A549 treated with CORT108297 at 1 μM for 4 hours (cell line): ENCODE results near the gene DOK1. TPM values are rescaled to one million over a fixed set of nuclear protein-coding genes. Genes with fewer than 3 reads are reported as not detected.

Experiments
- total RNA-seq: library from RNA; stranded (reverse); fragments of 200-300 nt; extraction: Qiagen RNA extraction; gene quantifications from 5 replicates; pipeline ENCODE4 v1.2.3, GENCODE V29; 2022

DOK1 gene
- total RNA-seq, result 3.4 to 5.4 TPM (median 4.5 TPM) in 5 replicates

DNA sequence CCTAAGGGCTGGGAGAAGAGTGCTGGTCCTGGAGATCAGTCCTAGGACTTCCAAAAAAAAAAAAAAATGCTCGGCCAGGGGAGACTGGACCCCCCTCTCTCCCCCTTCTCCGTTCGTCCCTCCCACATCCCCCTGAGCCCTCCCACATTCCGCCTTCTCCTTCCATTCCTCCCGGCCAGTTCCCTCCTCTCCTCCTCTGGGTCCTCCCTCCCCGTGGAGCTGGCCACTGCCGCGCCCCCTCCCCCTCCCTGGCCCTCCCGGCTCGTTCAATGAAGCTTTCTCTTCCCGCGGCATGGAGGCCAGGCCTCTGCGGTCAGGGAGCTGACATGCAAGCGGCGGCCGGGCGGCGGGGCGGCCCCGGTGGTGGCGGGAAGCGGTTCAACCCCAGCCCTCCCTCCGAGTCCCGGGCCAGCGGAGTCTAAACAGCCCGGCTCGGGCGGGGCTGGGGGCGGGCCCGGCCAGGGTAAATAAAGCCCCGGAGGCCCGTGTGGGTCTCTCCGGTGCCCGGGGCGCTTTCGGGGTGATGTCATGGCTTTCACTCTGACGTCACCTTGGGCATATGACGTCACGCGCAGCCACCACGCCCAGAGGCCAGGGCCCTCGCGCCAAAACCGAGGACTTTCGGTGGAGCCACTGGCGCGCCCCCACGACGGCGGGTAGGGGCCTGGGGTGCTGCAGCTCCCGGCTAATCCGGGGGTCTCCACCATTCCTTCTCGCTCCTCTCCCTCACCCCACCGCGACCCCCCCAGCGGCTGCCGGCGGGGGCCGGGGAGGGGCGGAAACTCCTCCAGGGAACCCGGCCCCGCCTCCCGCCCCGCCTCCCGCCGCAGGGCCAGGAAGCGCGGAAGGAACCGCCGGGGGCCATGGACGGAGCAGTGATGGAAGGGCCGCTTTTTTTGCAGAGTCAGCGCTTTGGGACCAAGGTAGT is at the start of gene DOK1, which contains the start of gene LOXL3:
Gene DOK1 (plus strand): TSS at position 829 of the 928 bp plus-strand sequence. CDS start 35 bp downstream, at position 864.
Gene LOXL3 (minus strand): TSS at position 51 of the 928 bp plus-strand sequence. CDS start 1,308 bp downstream, outside the sequence.

GRCh38 chr2:74507145-74507925 is 47.2 kb upstream of the DOK1 start, which contains the start of gene PCGF1:
TSS of gene PCGF1 (minus strand) at chr2:74507695. CDS start at chr2:74507668, 27 bp downstream.

DNA sequence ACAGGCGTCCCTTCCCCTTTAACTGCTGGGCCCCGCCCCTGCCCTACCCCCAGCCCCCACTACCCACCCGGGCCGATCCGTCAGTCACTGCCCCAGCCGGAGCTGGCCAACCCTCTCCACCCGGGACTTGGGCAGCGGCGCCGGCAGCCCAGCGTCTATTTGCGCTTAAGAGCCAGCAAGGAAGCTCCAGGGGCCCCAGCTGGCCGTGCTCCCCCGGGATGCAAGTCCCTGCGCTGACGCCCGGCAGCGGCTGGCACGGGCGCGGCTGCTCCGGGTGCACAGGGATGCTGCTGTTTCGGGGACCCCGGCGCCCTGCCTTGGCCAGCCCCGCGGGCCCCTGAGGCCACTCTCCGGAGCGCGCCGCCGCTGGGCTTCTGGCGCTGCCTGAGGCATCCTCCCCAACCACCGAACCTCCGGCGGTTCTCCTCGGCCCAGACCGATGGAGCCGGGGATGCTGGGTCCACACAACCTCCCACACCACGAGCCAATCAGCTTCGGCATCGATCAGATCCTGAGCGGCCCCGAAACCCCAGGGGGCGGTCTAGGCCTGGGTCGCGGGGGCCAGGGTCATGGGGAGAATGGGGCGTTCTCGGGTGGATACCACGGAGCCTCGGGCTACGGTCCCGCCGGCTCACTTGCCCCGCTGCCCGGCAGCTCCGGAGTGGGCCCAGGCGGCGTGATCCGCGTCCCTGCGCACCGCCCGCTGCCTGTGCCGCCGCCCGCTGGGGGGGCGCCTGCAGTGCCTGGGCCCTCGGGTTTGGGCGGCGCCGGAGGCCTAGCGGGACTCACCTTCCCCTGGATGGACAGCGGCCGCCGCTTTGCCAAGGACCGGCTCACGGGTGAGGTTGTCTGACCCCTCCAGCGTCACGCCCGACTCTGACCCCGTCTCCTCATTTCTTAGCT is 39.9 kb upstream of the DOK1 start, which contains the start of gene TLX2:
Gene TLX2 (plus strand): TSS at position 83 of the 903 bp plus-strand sequence. CDS start 357 bp downstream, at position 440.

DNA sequence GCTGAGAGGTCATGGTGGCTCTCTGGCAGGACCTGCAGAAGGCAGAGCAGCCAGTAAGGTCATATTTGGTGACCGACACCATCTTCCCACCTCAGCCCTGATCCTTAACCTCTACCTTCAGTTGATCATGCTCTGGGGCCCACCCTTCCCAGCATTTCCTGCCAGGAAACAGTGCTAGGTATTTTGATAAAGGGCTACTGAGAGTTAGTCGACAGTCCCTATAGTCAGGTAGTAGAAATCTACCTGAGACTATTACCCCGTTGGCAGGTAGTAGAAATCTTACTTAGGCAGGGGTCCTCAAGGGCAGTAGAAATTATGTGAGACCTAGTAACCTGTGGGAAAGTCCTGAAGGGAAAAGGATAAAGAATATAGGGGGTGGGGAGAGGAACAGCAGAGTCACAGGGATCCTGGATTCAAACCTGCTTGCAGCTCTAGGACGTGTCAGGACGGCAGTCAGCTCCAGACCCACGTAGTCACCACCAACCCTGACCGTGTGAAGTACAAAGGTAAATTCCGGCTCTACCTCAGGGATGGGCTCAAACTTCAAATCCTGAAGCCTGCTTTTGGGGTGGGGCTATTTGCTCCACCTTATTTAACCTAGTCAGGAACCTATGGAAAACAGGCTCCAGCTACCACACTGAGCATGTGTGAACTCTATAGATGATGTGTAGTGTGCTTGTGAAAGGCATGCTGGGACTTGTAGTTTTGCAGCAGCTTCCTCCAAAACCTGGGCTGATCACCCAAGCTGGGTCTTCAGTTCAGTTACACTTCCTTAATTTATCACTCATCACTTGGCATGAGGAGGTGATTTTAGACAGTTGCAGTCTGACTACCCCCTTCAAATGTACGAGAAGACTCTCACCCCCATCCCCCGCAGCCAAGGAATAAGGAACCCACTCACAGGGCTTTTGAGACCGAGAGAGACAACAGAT is 28.5 kb upstream of the DOK1 start, which contains the start of gene DQX1:
Gene DQX1 (minus strand): TSS at position 515 of the 932 bp plus-strand sequence. CDS start 502 bp downstream, at position 13.

DNA sequence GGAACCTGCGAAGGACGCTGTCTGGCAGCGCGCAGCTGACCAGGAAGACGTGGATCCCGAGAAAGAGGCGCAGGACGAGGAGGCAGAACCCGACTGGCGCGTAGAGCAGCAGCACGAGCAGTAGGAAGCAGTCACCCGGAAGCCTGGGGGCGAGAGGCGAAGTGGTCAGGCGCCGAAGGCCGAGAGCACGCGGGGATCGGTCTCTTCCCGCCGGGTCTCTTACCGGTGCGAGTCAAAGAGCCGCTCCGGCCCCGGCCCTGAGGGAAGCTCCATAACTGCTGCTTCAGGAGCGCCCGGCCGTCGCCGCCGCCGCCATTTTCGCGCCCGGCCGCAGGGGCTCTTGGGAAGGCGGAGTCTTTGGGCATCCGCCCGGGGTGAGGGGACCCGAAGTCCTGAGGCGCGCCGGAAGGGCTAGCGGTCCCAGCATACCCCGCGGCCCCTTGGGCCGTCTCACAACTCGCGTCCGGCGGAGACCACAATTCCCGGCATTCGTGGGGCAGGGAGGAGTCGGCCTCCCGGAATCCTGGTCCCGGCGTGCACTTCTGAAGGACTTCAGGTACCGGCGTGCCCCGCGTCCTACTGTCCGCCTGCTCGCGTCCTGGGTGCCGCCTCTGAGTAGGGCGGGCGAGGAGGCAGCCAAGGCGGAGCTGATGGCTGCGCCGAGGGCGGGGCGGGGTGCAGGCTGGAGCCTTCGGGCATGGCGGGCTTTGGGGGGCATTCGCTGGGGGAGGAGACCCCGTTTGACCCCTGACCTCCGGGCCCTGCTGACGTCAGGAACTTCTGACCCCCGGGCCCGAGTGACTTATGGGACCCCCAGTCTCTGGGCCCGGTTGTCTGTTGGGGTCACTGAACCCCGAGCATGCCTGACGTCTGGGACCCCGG is 24.9 kb upstream of the DOK1 start, which contains the start of the genes AUP1 and HTRA2:
Gene AUP1 (minus strand): TSS at position 350 of the 882 bp plus-strand sequence. CDS start 77 bp downstream, at position 273.
Gene HTRA2 (plus strand): TSS at position 577 of the 882 bp plus-strand sequence. CDS start 74 bp downstream, at position 651.

Other genes starting within 250 kb of the DOK1 start
- 0.24 to 0.63 TPM (median 0.42 TPM) in 5 replicates for gene SLC4A5, start 211.3 kb upstream of the DOK1 start, total RNA-seq
- gene DCTN1, start 174.4 kb upstream of the DOK1 start, total RNA-seq, result 102 to 155 TPM (median 147 TPM) in 5 replicates
- gene C2orf81, start 133.1 kb upstream of the DOK1 start, total RNA-seq, result 2.5 to 4.0 TPM (median 3.3 TPM) in 5 replicates
- 71.7 to 93.6 TPM (median 91.4 TPM) in 5 replicates for gene WDR54, start 133.0 kb upstream of the DOK1 start, total RNA-seq
- 19.7 to 29.6 TPM (median 26.0 TPM) in 5 replicates for gene RTKN, start 112.8 kb upstream of the DOK1 start, total RNA-seq
- 53.3 to 59.3 TPM (median 55.7 TPM) in 5 replicates for gene INO80B, start 99.6 kb upstream of the DOK1 start, total RNA-seq
- gene WBP1, start 96.3 kb upstream of the DOK1 start, total RNA-seq, result 46.5 to 91.2 TPM (median 87.8 TPM) in 5 replicates
- gene MOGS, start 89.3 kb upstream of the DOK1 start, total RNA-seq, result 38.2 to 57.7 TPM (median 53.4 TPM) in 5 replicates
- 94.6 to 158 TPM (median 138 TPM) in 5 replicates for gene MRPL53, start 82.0 kb upstream of the DOK1 start, total RNA-seq
- 10.8 to 16.9 TPM (median 15.4 TPM) in 5 replicates for gene CCDC142, start 71.7 kb upstream of the DOK1 start, total RNA-seq
- 15.5 to 20.4 TPM (median 17.6 TPM) in 5 replicates for gene TTC31, start 71.6 kb upstream of the DOK1 start, total RNA-seq
- gene LBX2, start 55.1 kb upstream of the DOK1 start, total RNA-seq, result 2.5 to 4.4 TPM (median 4.2 TPM) in 5 replicates
- 31.7 to 39.8 TPM (median 34.6 TPM) in 5 replicates for gene PCGF1, start 47.0 kb upstream of the DOK1 start, total RNA-seq
- gene TLX2, start 40.3 kb upstream of the DOK1 start, total RNA-seq, result 0.16 to 0.44 TPM (median 0.27 TPM) in 5 replicates
- gene DQX1, start 28.5 kb upstream of the DOK1 start, total RNA-seq, result 0.06 to 0.16 TPM (median 0.12 TPM) in 5 replicates
- 187 to 255 TPM (median 247 TPM) in 5 replicates for gene AUP1, start 25.0 kb upstream of the DOK1 start, total RNA-seq
- 34.7 to 45.7 TPM (median 41.8 TPM) in 5 replicates for gene HTRA2, start 24.8 kb upstream of the DOK1 start, total RNA-seq
- gene LOXL3, start 778 bp upstream of the DOK1 start, total RNA-seq, result 0.22 to 0.37 TPM (median 0.33 TPM) in 5 replicates
- gene M1AP, start 93.6 kb downstream of the DOK1 start, total RNA-seq, result not detected in 5 replicates
- gene SEMA4F, start 99.5 kb downstream of the DOK1 start, total RNA-seq, result 8.7 to 13.8 TPM (median 11.1 TPM) in 5 replicates